Measurements from ENCODE around the gene UCK1.

The UCK1 gene

DNA sequence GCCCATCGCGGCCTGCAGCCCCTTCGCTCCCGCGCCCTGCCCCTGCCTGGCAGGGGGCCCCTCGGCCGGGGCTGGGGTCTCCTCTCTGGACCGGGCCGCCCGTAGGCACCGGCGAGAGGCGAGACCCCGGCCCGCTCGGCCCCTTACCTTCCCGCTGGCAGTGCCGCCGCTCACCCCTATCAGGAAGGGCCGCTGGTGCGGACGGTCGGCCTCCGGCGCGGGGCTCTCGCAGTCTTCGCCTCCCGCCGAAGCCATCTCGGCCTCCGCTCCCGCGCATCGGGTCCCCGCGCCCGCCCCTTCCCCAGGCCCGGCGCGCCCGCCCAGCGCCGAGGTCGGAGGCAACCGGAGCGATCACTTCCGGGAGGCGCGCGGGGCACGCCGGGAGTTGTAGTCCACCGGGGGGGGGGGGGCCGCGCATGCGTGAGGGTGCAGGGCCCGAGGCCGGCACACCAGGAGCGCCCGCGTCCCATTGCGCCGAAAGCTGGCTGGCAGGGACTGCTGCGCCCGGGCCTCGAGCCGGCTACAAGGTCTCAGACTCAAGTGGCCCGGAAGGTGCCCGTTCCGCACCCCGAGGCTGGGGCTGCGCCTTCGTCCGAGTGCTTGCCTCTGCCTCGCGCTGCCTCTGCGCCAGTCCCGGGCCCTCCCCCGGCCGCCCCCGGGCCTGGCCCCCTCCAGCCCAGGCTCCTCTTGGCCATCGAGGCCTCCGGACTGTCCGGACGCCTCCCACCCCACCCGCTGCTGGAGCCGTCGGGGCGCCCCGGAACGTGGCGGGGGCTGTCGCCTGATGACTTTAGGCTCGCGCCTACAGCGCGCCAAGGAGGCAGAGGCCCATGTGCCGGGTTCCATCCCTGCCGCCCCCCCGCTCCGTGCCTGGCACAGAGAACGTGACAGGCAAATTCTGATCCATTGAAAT, at the start of gene UCK1:
Gene UCK1, minus strand, starts transcription at position 344 of the 913 bp plus-strand sequence. Its CDS starts 89 bp downstream, at position 255.
- DNase-seq (ENCODE audit: low read depth in 2 of 2) = peak; percentile 45 to 51

DNA sequence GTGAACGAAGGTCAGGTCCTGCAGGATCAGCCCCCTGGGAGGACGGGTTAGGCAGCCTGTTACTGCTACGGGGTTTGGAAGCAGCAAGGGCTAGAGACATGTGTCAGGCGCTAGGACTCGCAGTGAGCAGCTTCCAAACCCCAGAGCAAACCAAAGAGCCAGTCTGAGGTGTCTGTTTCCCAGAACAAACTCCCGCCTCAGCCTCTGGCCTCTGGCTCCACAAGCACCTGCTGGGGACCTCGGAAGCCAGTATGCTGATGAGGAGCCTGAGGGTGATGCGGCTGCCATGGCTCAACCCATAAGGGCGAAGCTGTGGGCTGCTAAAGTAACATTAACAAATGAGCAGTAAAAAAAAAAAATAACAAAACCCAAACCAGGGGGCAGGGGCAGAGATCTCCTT, 49.3 kb upstream of the UCK1 start:
- no peak for DNase-seq (ENCODE audit: low read depth in 2 of 2)

DNA sequence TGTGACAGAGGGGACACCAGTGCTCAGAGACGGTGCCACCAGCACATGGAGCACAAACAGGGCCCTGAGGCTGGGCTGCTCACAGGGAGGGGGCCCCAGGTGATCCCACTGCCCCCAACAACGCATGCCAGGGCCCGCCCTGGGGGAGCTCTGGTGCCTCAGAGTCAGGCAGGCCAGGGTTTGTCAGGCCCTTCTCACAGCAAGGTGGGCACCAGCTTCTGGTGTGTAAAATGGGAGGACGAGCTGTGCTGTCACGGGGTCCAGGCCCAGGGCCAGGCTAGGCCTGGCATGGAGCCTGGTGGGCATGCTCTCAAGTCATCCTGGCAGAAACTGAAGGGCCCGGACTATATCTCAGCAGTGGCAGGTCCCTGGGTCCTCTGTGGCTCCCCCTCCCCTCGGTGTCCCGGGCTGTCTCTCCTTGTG, 48.7 kb upstream of the UCK1 start:
- DNase-seq (ENCODE audit: low read depth in 2 of 2) = no peak

DNA sequence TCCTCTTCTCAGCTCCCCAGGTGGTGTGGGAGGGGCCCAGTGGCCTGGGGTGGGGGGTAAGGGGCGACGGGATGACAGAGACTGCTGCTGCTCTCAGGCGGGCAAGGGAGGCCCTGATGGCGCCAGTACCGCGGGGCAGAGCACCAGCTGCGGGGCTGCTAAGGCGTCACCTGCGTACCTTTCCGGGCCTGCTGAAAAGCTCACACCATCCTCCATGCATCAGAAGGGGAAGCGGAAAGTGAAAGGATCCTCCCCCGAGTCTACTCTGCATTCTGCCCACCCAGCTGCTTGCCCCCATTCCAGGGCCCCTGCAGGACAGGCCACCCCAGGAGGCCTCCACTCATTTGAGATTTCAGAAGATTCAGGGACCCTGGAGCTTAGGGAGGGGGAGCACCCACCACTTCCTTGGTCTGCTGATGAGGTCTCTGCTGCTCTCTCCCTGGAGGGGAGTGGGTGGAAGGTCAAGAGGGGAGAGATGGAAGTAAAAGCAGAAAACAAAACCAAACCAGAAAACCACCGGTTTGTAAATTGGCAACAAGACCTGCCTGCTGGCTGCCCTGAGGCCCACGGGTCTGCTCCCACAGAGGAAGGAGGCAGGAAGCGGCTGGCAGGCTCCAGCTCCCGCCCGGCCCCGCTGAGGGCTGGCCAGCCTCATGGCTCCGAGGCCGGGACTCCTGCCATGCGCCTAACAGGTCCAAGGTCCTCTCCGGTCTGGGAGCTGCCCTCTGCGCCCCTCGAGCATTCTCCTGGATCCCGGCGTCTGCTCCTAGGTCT, 47.9 kb upstream of the UCK1 start:
- DNase-seq (ENCODE audit: low read depth in 2 of 2) = peak in 1 of 2 donors; percentile 13

DNA sequence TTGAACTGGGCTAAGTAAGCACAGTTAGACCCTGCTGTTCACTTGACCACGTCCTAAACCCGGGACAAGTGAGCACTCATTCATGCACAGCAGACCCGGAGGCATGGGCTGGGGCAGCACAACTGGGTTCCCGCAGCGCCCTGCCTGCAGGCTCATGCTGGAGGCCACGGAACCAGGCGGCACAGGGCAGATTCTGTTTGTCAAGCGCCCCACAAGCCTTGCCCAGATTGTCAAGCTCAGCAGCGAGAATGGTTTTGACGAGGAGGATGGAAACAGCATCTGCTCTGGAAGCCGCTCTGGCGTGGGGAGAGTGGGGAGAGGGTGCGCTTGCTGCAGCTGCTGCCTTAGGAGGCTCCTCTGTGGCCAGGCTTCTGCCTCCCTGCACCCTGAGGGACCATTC, 47.0 kb upstream of the UCK1 start:
- DNase-seq (ENCODE audit: low read depth in 2 of 2) = no peak

DNA sequence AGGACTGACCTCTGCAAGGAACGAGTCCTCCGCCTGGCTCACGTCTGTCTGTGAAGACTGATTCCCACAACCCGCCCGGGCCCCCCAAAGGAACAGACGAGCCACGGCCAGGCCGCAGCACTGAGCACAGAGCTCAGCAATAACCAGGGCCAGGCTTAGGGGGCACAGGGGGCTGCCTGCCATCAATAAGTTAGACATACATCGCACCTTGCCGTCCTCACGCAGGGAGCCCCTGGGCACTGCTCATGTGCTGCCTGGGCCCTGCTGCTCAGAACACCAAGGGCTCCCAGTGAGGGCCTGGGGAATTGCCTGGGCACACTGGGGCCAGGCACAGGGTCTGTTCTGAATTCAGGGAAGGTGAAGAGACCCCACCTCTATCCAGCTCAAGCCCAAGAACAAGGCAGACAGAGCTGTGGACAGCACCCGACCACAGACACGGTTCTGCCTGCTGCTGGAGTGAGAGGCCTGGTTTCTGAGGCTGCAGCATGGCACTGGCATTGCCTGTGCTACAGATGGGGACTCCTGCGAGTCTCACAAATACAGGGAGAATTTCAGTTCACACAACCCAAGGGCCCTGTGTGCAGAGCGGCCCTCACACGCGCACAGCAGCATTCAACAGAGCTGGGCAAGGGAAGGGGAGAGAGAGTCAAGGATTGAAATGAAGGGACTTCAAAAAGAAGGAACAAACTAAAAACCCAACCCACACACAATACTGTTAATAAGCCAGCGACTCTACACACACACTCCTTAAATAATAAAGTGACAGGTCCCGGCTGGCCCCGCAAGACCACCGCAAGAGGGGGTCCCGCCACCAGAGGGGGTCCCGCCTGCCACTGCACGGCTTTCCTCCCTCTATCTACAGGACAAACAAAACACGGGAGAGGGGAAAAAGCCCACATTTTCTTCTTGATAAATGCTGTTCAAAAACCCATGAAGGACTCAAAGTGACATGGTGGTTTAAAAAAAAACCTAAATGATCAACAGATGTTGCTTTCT, 46.2 kb upstream of the UCK1 start:
- no peak for DNase-seq (ENCODE audit: low read depth in 2 of 2)

DNA sequence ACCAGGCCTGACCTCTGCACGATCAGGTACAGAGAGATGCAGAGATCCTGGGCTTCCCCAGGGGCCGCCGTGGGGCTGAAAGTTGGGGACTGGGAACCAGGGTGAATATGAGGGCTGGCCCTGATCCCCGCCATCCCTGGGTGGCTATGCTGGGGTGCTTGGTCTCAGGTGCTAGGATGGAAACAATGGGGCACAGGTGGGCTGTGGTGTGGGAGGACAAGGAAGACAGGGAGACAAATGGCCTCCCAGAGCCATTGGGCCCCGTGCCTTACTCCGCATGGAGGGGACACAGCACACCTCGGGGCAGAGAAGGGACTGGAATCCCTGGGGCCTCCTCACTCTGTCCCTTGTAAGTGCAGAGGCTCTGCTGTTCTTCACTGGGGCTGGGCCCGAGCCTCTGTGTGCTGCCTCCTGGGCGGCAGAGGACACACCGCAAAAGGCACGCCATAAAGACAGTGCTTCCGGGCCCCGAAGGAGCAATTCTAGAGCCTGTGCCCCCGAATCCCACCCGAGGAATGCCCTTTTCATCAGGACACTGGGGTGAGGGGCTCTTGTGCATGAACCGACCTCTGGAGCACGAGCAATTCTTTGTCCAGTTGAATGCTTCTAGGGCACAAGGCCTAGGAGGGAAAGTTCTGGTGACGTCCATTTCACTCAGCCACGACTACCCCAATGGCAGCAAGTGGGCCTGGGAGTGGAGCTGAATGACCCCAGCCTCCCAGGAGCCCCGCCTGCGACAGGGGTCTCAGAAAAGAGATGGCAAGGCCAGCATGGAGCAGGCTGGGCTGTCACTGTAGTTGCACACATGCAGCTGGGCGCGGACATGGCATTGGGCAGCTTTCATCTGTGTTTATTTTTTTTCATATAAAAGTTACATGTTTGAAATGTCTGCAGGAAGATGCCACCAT, 45.1 kb upstream of the UCK1 start:
- no peak for DNase-seq (ENCODE audit: low read depth in 2 of 2)

DNA sequence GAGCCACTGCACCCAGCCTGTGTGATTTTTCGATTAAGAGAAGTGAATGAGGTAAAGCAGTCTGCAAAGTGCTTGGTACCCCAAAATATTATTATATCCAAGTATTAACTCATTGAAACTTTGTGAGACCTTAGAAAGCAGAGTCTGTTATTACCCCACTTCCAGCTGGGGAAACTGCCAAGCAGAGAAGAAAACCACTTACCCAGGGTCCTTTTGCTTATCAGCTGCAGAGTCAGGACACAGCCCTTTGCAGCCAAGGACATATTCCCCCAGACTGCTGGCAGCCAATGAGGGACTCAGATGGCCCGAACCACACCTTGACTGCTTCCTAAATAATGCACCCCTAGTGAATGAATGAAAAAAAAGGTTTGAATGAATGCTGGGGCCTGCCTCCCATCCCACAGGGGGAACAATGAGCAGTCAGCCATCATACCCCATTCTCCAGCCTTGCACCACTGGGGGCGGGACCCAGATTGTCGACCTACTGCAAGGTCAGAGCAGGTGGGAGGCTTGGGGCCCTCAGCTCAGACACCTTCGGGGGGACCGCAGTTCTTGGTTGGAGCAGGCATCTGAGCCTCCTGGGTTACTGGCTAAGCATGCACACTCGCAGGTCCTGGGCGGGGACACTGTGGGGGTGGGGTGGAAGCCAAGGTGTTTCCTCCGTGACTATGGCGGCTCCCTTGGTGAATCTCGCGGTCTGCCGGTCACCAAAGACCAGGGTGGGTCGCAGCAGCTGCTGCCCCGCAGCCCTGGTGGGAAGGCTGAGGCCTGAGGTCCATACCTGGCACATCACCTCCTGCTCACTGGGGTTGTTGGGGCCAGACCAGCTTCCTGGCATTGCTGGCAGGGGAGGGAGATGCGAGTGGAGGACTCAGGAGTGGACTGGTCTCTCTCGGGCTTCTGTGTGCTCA, 43.9 kb upstream of the UCK1 start:
- DNase-seq (ENCODE audit: low read depth in 2 of 2) = no peak

DNA sequence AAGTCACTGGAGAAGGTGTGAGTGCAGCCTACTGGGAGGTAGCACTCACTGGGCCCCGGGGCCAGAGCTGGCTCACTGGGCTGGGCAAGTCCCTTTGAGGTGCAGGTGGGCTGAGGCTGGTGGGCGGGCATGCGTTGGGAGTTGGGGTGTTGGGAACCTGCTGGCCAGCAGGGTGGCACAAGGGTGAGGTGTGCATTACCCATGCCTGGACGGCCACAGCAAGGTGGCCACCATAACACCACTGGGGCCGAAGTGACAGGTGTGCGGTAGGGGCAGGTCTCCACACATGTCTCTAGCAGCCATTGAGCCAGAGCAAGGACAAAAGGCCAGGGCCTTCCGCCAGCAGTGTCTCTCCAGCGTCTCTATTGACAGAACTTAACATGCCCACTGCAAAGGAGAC, 36.8 kb upstream of the UCK1 start:
- no peak for DNase-seq (ENCODE audit: low read depth in 2 of 2)

DNA sequence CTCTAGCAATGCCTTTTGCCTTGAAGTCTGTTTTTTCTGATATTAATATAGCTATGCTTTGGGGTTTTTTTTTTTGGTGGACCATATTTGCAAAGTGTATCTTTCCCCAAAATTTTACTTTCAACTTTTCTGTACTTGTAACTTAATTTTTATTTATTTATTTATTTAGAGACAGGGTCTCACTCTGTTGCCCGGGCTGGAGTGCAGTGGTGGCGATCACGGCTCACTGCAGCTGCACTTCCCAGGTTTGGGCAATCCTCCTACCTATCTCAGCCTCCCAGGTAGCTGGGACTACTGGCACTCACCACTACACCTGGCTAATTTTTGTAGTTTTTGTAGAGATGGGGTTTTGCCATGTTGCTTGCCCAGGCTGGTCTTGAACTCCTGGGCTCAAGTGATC, 35.1 kb upstream of the UCK1 start:
- DNase-seq (ENCODE audit: low read depth in 2 of 2) = no peak

DNA sequence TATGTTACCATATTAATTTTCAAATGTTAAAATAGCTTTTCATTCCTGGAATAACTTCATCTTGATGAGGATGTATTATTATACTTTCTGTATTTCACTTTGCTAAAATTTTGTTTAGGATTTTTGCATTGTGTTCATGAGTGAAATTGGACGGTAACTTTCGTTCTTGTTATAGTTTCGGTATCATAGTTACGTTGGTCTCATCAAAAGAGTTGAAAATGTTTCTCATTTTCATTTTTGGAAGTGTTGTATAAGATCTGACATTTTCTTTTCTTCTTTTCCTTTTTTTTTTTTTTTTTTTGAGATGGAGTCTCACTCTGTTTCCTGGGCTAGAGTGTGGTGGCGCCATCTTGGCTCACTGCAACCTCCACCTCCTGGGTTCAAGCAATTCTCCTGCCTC, 34.3 kb upstream of the UCK1 start:
- DNase-seq (ENCODE audit: low read depth in 2 of 2) = no peak

DNA sequence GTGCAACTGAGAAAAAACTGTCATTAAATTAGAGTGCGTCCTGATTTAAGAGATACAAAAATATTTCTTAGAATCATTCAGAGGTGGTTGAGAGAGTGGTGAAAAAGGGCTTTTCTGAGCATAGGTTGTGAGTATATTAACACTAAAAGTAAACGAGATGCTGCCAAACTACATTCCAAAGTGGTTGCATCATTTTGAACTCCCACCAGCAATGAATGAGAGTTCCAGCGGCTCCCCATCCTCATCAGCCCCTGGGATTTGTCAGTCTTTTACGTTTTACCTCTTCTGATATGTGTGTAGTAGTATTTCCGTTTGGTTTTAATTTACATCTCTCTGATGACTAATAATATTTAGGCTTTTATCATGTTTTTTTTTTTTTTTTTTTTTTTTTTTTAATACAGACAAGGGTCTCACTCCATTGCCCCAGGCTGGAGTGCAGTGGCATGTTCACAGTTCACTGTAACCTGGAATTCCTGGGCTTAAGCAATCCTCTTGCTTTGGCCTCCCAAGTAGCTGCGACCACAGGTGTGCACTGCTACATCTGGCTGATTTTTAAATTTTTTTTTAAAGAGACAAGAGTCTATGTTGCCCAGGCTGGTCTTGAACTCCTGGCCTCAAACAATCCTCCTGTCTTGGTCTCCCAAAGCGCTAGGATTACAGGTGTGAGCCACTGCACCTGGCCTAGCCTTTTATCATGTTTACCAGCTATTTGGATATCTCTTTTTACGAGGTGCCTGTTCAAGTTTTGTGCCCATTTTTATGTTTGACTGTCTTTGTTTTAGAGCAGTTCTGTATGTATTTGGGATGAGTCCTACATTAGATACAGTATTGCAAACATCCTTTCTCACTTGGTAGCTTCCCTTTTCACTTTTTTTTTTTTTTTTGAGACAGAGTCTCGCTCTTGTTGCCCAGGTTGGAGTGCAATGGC, 31.2 kb upstream of the UCK1 start:
- no peak for DNase-seq (ENCODE audit: low read depth in 2 of 2)

DNA sequence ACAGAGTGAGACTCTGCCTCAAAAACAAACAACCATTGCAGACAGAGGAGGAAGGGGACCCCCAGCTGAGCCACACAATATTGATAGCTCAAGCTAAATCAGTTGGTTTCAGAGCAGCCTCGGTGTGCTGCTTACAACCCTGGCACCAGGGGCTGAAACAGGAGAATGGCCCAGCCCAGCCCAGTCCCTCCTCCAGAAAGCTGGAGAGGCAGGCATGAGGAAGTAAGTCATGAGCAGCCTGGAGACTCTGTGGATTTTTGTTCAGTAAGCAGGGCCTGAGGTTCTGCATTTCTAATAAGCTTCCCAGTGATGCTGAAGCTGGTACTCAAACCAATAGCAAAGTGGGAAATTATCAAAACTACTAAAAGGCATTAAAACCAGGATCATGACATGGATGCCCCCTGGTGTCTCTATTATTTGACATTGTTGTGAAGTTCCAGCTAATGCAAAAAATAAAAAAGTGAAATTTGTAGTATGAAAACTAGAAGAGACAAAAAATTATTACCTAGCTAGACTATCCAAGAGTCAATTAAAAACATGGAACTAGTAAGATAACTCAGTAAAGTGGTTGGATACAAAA, 28.4 kb upstream of the UCK1 start:
- DNase-seq (ENCODE audit: low read depth in 2 of 2) = no peak

DNA sequence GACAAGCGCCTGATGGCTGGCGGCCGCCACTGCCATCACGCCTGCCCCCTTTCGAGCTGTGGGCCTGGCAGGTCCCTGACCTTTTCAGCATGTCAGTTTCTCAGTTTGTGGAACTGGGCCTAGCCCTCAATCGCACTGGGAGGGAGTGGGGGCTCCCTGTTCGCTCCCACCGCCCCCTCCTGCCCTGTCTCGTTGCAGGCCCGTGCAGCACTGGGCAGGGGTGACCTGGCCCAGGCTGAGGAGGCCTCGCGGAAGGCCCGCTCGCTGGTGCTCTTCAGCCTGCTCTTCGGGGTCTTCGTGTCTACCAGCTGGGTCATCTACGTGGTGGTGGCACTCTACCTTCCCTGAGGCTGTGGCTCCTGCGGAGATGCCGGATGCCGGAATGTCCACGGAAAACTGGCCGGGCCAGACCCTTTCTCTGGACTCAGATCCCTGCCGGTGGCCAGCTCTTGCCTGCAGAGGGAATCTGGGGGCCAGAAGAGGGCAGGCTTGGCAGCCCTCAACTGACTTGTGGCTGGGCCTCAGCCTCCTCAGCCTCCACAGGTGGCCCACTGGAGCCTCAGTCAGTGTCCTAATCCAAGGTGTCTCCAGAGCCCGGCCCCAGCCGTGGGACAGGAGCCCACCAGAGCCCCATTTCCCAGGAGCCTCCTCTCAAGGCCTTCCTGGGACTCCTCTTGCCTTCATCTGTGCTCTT, 26.9 kb upstream of the UCK1 start:
- no peak for DNase-seq (ENCODE audit: low read depth in 2 of 2)

DNA sequence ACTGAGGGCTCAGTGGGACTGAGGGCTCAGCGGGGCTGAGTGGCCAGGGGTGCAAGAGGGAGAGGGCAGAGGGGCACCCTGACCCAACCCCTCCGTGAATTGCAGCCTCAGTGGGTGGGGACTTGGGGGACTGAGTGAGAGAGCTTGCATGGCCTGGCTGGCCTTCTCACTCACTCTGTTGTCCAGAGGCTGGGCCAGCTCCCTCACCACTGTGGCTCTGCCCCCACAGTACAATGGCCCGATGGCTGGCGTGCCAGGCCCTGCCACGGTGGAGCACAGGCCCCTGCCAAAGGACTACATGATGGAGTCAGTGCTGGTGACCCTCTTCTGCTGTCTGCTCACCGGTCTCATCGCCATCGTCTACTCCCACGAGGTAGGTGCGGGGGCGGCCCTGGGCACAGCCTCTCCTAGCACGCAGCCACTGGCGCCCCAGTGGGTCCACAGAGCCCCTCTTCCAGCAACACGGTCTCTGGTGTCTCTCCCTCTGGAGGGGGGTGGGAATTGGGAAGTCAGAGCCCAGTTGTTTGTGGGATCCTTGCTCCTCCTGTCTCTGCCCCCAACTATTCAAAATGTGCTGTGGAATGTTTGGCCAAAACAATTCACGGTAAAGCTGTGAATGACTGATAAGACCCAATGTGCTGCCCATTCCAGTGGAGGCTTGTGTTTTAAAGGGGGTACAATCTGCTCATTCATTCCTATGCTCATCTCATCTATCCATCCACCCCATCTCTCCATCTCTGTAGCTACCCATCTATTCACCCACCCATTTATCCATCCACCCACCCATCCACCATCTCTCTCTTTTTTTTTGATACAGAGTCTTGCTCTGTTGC, 25.0 kb upstream of the UCK1 start:
- DNase-seq (ENCODE audit: low read depth in 2 of 2) = no peak

DNA sequence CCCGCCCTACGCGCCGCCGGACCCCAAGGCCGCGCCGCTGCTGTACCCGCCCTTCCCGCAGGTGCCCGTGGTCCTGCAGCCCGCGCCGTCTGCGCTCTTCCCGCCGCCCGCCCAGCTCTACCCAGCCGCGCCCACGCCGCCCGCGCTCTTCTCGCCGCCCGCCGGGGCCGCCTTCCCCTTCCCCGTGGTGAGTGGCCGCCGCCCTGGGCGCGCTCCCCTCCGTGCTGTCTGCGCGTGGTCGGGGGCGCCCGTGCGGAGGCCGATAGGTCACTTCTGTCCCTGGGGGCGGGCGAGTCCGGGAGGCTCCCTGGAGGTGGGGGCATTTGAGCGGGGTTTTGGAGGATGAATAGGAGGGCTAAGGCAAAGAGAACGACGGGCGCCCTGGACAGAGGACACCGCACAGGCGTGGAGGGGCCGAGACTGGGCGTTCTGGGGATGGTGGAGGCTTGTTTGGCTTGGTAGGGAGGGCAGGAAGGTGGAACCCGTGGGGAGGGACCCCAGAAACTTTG, 23.8 kb upstream of the UCK1 start:
- DNase-seq (ENCODE audit: low read depth in 2 of 2) = no peak

Measured in activated CD8-positive, alpha-beta memory T cell treated with anti-CD3 and anti-CD28 coated beads for 4 hours (primary cell).